GM19239 (cell line): ENCODE measurements around the gene SELE.
"Not testable (repeated sequence)": the region's sequence is repeated elsewhere in the genome, so short reads cannot be mapped to it uniquely, and the experiment has no call there.

Source experiments
- DNase-seq: peaks from one replicate; pipeline ENCODE4 v3.0.0; 2011; ENCODE audit warnings: low spot score; ENCODE audit not compliant: insufficient read length
- FAIRE-seq: peaks from 2 replicates; lab custom pipeline; 2011; peaks lifted over from hg19 to GRCh38; lab: Jason Lieb, UNC

SELE gene

DNA sequence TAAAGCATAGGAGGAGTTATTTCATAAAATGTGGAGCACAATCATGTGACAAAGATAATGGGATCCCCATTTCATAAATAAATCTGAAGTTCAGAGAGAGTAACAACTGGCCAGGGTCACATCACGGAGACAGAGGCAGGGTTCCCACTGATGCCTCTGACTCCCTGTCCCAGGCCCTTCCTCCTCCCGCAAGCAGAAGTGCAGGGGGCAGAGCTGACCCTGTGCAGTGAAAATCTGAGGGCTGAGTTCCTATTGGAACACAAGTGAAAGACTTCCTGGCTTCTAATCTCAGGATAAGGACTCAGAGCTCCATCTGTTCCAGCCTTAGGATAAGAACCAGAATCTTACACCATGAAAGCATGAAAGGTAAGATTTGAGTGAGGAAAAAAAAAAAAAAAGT, 44.5 kb downstream of the SELE start:
- no peak for DNase-seq
- peak; percentile 73 for FAIRE-seq

DNA sequence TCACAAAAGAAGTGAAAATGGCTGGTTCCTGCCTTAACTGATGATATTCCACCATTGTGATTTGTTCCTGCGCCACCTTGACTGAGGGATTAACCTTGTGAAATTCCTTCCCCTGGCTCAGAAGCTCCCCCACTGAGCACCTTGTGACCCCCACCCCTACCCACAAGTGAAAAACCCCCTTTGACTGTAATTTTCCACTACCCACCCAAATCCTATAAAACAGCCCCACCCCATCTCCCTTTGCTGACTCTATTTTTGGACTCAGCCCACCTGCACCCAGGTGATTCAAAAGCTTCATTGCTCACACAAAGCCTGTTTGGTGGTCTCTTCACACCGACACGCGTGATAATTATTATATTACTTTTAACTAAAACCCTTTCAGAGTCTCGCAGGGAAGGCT, 45.5 kb downstream of the SELE start:
- not testable (repeated sequence) for FAIRE-seq

GRCh38 chr1:169683661-169684060, 50.2 kb downstream of the SELE start:
- FAIRE-seq (peak; percentile 64), DNase-seq (no peak)

More for the DNA sequence above, 45.5 kb downstream of the SELE start:
- not testable (repeated sequence) for DNase-seq

DNA sequence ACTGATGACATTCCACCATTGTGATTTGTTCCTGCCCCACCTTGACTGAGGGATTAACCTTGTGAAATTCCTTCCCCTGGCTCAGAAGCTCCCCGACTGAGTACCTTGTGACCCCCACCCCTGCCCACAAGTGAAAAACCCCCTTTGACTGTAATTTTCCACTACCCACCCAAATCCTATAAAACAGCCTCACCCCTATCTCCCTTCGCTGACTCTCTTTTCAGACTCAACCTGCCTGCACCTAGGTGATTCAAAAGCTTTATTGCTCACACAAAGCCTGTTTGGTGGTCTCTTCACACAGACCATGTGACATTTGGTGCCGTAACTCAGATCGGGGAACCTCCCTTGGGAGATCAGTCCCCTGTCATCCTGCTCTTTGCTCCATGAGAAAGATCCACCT, 50.7 kb downstream of the SELE start:
- DNase-seq, FAIRE-seq: not testable (repeated sequence)

DNA sequence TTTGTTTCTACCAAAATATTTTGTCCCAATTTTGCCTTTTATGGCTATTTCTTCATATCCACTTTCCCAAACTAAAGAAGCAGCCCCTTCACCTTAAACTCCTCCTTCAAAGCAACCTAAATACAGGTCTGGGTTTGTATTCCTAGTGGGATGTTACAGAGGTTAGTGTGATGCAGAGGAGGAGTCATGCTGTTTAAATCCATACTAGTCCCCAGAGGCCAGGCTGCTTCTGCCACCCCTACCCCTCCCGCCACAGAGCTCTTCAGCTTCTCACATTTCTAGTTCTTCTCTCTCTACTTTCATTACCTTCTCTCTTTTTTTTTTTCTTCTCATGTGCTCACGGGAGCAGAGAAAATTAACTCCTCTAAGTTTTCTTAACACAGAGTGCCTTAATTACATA, 51.8 kb downstream of the SELE start:
- FAIRE-seq (peak; percentile 54), DNase-seq (no peak)

GRCh38 chr1:169681140-169681539, 52.7 kb downstream of the SELE start:
- FAIRE-seq (no peak), DNase-seq (no peak)

- FAIRE-seq (peak; percentile 92), DNase-seq (no peak)
Measured at GRCh38 chr1:169680377-169681019, 53.4 kb downstream of the SELE start.

DNA sequence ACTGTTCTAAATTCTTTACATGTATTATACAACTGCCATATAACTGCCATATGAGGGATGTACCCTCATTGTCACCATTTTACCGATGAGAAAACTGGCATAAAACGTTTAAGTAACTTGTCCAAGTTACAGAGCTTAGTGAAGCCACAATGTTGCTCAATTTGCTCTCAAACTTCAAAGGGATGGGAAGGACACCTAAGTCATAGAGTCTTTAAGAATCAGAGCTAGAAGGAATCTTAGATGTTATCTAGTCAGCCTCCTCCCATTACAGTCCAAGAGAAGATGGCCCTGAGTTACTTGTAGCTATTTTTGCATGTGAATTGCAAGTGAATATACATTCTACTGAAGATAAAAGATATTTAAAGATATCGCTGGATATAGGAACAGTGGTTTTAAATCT, 54.2 kb downstream of the SELE start:
- DNase-seq: no peak
- peak; percentile 18 for FAIRE-seq

GRCh38 chr1:169676001-169676400, 57.9 kb downstream of the SELE start:
- FAIRE-seq: peak; percentile 59
- DNase-seq: no peak
